GM19467 (cell line): ENCODE measurements around the gene VIPAS39.
A peak's percentile ranks its signal among the peaks of the same experiment; 100 is the strongest.
"Not testable (repeated sequence)": the region's sequence is repeated elsewhere in the genome, so short reads cannot be mapped to it uniquely, and the experiment has no call there.

Experiments used
- ATAC-seq: cut with Tn5 transposase; IDR thresholded peaks from one replicate; pipeline ENCODE4 v1.9.1; 2021; ENCODE audit warnings: mild to moderate bottlenecking, moderate library complexity; ENCODE audit not compliant: unreplicated experiment

Gene VIPAS39

GRCh38 chr14:77473921-77474320 is 16.5 kb upstream of the VIPAS39 start:
- ATAC-seq, result no peak

GRCh38 chr14:77470224-77470870 is 12.9 kb upstream of the VIPAS39 start:
- no peak for ATAC-seq

DNA sequence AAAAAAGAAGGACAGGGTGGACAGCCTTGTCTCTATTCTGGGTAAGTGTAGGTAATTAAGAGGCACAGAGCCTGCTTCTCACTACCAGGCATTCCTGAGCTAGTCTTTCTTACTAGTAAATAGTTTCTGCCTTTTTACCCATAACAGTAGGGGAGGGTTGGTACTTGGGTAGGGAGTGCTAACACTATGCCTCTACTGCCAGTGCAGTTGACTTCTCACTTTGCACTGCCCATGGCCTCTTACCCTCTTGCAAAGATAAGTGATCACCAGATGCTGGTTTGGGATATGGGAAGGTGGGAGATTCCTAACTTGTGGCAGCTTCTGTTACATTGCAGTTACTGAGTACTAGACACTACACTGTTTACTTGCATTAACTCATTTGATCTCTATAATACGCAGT is 12.1 kb upstream of the VIPAS39 start:
- no peak for ATAC-seq

DNA sequence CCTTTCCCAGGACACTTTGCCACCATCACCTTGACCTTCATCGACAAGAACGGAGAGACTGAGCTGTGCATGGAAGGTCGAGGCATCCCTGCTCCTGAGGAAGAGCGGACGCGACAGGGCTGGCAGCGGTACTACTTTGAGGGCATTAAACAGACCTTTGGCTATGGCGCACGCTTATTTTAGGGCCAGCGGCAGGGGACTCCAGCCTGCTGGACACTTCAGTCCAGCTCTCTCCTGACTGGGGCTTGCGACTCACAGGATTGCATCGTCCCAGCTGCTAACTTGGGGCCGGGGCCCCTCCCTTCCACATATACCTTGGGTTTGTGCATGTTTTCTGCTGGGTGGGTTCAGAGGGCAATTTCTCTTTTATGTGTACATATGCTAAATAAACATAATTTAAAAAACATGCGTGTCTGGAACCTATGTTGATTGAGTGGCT is 11.7 kb upstream of the VIPAS39 start:
- no peak for ATAC-seq

DNA sequence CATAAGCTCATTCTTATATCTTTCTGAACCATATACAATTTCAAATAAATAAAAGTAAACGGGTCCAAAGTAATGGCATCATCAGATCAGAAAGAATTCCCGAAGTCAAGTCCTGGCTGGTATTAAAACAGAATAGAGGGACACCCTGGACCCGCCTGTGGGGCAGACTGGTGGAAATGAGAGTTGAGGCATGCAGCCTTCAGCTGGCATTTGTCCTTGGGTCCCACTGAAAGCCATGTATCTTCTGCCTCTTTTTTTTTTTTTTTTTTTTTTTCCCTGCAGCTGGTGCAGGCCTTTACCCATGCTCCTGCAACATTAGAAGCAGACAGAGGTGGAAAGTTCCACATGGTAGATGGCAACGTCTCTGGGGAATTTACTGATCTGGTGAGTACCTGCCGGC is 10.4 kb upstream of the VIPAS39 start:
- no peak for ATAC-seq

GRCh38 chr14:77459072-77459723 is 1.8 kb upstream of the VIPAS39 start:
- ATAC-seq, result no peak

DNA sequence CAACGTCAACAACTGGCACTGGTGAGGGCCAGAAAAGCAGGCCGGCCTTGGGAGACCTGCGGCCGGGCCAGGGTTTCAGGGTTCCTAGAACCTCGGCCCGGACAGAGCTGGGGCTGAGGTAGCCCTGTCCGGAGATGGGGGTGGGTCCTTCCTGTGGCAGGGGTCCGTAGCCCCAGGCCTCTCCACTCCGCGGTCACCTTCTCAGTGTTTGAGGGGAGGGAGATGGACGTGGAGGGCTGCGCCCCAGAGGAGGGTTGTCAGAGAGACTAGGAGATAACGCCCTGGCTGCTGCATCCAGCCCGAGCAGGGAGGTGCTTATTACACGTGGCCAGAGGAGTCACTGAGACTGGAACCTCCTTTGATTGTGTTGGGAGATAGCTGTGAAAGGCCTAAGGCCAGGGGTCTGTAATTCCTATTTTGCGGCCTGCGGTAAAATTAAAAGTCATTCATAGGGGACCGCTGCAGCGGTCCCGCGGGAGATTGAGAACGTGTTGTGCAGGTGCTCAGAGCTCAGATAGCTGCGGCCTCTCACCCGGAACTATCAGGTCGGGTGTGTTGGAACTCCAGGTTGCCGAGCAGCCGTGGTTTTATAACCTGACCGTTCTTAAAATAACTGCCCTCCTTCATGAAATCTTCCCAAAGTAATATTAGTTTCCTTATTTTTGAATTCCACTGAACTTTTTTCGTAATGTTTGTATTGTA is 999 bp upstream of the VIPAS39 start:
- peak; percentile 12 for ATAC-seq

DNA sequence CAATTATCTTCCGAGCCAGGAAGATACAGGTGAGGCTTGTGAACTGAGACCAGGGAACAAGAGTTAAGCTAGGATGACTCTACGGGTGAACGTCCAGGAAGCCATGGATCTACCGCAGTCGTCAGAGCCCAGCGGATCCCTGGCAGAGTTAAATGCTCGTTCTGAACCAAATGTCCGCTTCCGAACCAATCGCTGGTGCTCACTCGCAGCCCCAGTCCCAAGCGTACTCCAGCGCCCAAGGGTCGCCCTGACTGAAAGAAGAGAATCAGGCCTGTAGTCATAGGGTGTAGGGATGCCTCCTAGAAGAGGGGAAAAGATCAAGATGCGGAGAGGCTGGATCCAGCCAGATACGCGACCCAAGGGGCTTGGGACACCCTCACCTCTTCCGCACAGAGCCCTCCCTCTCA is 283 bp downstream of the VIPAS39 start:
- peak; percentile 10 for ATAC-seq

GRCh38 chr14:77455966-77456640 is 1.3 kb downstream of the VIPAS39 start:
- no peak for ATAC-seq

GRCh38 chr14:77442196-77442595 is 15.2 kb downstream of the VIPAS39 start:
- ATAC-seq, result no peak

- no peak for ATAC-seq
Measured at GRCh38 chr14:77439861-77440260, 17.5 kb downstream of the VIPAS39 start.

GRCh38 chr14:77438596-77438995 is 18.8 kb downstream of the VIPAS39 start:
- ATAC-seq, result no peak

DNA sequence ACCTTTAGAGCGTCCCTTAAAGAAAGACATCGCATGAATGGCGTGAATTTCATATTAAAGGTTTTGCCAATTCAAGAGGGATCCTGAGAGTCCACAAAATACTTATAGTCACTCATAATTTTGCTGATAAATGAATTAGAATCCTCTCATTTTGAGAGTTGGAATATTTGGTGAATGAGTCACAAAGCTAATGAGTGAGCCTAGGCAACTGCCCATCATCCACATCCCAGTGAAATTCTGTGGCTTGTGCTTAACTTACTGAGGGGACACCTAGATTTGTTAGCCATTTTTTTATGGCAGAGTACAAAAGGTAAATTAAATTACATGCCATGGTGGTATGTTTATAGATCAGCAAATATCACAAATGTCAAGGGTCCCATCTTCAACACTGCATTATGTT is 21.4 kb downstream of the VIPAS39 start:
- ATAC-seq, result no peak

DNA sequence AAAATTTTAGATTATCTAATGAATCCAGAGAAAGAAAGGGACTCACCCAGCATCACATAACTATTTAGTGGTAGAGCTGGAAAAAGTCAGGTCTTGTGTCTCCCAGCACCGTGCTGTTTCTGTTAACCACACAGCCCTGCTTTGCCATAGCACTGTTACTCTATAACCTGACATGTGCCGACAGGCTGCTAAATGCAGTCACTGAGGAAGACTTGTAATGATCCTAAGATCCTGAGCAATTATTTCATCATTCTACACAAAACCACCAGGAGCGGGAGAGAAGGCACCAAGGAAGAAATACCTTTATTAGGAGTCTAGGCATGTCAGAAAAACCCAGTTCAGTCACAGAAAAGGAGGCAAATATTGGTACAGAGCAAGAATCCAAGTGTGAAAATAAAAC is 31.0 kb downstream of the VIPAS39 start:
- no peak for ATAC-seq

GRCh38 chr14:77424862-77425261 is 32.5 kb downstream of the VIPAS39 start:
- ATAC-seq, result no peak

DNA sequence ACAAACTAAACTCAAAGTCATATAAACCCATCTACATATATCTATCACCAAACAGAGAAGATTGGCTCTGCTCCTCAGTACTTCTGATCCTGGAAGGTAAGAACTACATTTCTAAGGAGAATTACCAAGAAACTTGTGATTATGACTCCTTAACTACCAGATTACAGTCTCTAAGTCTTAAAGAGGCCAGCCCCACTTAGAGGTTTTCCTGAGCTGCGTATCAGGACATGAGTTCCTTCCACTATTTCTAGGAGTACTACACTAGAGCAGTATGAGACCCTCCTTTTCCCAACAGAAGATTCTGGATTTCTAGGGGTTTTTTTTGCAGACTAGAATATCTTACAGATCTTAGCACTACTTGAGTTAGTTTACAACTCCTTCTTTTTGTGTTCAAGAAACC is 34.0 kb downstream of the VIPAS39 start, which contains the start of gene NOXRED1:
Gene NOXRED1 (minus strand): TSS at position 101 of the 400 bp plus-strand sequence. CDS start 634 bp downstream, outside the sequence.
- ATAC-seq, result no peak

- no peak for ATAC-seq
Measured at GRCh38 chr14:77421201-77421600, 36.2 kb downstream of the VIPAS39 start.

GRCh38 chr14:77416836-77417235 is 40.6 kb downstream of the VIPAS39 start:
- ATAC-seq, result no peak

- not testable (repeated sequence) for ATAC-seq
Measured at GRCh38 chr14:77416098-77416497, 41.3 kb downstream of the VIPAS39 start.

- ATAC-seq, result not testable (repeated sequence)
Measured at GRCh38 chr14:77415403-77416030, 41.9 kb downstream of the VIPAS39 start.

GRCh38 chr14:77409131-77409533 is 48.3 kb downstream of the VIPAS39 start:
- ATAC-seq, result no peak
